DOHH2 (cell line): ENCODE measurements around the gene SMURF1.

ENCODE experiments used
- CTCF ChIP-seq: fragments of 200-600 bp; sonication (generic); IDR thresholded peaks from one replicate; pipeline ENCODE4 v1.5.1; 2014; ENCODE audit warnings: antibody characterized with exemption, mild to moderate bottlenecking, low read depth, low read length; ENCODE audit not compliant: poor library complexity, severe bottlenecking
- EZH2phosphoT487 ChIP-seq: fragments of 200-600 bp; sonication (generic); IDR thresholded peaks from 2 replicates; pipeline ENCODE4 v1.6.1; 2017; ENCODE audit warnings: borderline replicate concordance, mild to moderate bottlenecking, antibody characterized with exemption, low read length, moderate library complexity, mixed read lengths

GRCh38 chr7:99030457-99030856 lies 113.5 kb downstream of the SMURF1 start:
- no peak for TF ChIP-seq CTCF
- no peak for TF ChIP-seq EZH2phosphoT487
